Memory B cell (primary cell): ENCODE results near the gene UFM1.
A peak's percentile ranks its signal among the peaks of the same experiment; 100 is the strongest.
"Not testable (repeated sequence)": the region's sequence is repeated elsewhere in the genome, so short reads cannot be mapped to it uniquely, and the experiment has no call there.

Experiments used
- ATAC-seq: fragments of 150-1000 bp; cut with Tn5 transposase; 2 replicates; pipeline ENCODE4 v1.10.0; 2021; ENCODE audit warnings: low read depth, mild to moderate bottlenecking, moderate library complexity
- DNase-seq, 2 donors: peaks; one replicate each; pipeline ENCODE4 v3.0.0; 2022; ENCODE audit warnings: low spot score in 2 of 2
- H3K27ac Mint-ChIP-seq: one replicate; pipeline ENCODE4 v1.8.0; 2022; ENCODE audit warnings: mild to moderate bottlenecking, moderate library complexity, mixed read lengths
- H3K27me3 Mint-ChIP-seq: one replicate; pipeline ENCODE4 v1.8.0; 2022; ENCODE audit warnings: mixed read lengths
- H3K36me3 Mint-ChIP-seq: one replicate; pipeline ENCODE4 v1.8.0; 2022; ENCODE audit warnings: mild to moderate bottlenecking, mixed read lengths
- H3K4me1 Mint-ChIP-seq: one replicate; pipeline ENCODE4 v1.8.0; 2022; ENCODE audit warnings: mixed read lengths
- H3K4me3 Mint-ChIP-seq: one replicate; pipeline ENCODE4 v1.8.0; 2022; ENCODE audit warnings: mild to moderate bottlenecking, moderate library complexity, mixed read lengths
- H3K9me3 Mint-ChIP-seq: one replicate; pipeline ENCODE4 v1.8.0; 2022; ENCODE audit warnings: mixed read lengths

Gene UFM1

DNA sequence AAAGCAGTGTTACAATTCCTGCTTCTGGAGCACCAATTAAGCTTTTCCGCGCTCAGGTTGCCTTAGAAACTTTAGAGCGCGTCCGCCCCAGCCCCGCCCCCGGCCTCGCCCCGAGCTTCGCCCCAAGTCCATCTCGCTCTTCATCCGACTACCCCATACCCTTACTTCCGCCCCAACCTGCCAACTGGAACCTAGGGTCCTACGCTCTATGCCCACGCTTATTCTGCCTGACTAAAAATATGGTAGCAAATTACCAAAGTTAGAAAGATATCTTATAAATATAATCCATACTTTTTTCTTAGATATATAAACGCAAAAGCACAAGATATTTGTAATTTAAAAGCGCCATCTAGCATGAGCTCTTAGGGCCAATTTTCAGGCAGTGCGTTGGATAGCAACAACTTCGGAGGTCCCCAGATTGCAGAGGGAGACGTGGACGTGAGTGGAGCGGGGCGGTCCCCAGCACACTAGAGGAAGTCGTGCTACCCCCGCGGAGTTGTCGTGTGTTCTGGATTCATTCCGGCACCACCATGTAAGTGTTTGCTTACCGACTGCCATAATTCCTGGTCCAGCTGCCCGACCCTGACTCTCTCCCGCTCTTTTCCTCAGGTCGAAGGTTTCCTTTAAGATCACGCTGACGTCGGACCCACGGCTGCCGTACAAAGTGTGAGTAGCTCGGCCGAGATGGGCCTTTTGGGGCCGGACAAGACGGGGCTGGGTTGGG lies at the start of gene UFM1:
UFM1 (plus strand) TSS at position 462 of the 724 bp plus-strand sequence; CDS start at position 531, 69 bp downstream.
- Mint-ChIP-seq H3K36me3 (peaks cover 12% of the 10 kb centered on the region), H3K27me3 (no peaks in the 10 kb centered on the region), H3K4me3 (peak within 1 kb of the TSS; percentile 91), H3K4me1 (peaks cover 23% of the 10 kb centered on the region), H3K27ac (peak within 1 kb of the TSS; percentile 96), H3K9me3 (no peaks in the 10 kb centered on the region)
- DNase-seq: peak; percentile 77 to 86
- peak; percentile 91 for ATAC-seq

DNA sequence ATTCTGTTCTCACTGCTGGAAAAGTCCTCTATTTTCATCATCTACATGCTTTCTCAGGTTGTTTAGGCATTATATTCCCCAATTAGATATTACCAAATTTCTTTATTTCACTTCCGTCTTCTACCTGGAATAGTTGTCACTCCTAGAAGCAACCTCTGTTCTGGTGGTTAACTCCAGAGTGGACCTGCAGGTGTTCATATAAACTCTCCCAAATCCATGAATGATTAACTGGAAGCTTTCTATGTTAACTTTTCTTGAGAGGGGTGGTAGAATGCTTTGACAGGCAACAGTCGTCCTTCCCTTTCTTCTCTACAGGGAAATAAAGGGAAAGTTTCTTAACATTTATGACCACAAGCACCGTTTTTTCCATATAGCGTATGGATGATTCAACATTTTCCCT lies 48.4 kb upstream of the UFM1 start:
- ATAC-seq (no peak), DNase-seq (no peak)
- Mint-ChIP-seq H3K4me1 (no peaks in the 10 kb centered on the region), H3K27ac (no peak overlapping the region), H3K4me3 (no peak overlapping the region), H3K36me3 (no peaks in the 10 kb centered on the region), H3K27me3 (no peaks in the 10 kb centered on the region), H3K9me3 (peaks cover 3% of the 10 kb centered on the region)

- Mint-ChIP-seq H3K4me1 (no peaks in the 10 kb centered on the region), H3K4me3 (no peak overlapping the region), H3K27ac (no peak overlapping the region), H3K9me3 (peaks cover 3% of the 10 kb centered on the region), H3K36me3 (no peaks in the 10 kb centered on the region), H3K27me3 (no peaks in the 10 kb centered on the region)
- ATAC-seq (no peak), DNase-seq (no peak)
Measured at GRCh38 chr13:38303816-38304320, 45.8 kb upstream of the UFM1 start.

DNA sequence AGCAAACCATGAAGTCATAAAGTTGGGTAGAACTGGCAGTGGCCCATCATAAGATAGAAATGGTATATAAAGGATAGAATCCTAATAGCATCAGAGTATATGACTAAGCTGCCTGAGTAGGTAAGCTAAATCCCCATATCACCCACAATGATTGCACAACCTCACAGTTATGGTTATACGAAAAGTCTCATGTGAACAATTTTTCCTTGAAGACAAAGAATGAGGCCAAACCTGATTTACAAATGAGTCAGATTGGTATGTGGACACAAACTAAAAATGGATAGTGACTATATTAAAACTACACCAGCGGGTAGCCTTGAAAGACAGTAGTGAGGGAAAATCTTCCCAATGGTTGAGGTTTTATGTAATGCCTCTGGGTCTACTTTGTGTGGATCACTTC lies 40.9 kb upstream of the UFM1 start:
- Mint-ChIP-seq H3K27me3 (no peaks in the 10 kb centered on the region), H3K36me3 (no peaks in the 10 kb centered on the region), H3K4me3 (no peak overlapping the region), H3K4me1 (no peaks in the 10 kb centered on the region), H3K27ac (no peak overlapping the region), H3K9me3 (peaks cover 3% of the 10 kb centered on the region)
- no peak for ATAC-seq
- DNase-seq: no peak

DNA sequence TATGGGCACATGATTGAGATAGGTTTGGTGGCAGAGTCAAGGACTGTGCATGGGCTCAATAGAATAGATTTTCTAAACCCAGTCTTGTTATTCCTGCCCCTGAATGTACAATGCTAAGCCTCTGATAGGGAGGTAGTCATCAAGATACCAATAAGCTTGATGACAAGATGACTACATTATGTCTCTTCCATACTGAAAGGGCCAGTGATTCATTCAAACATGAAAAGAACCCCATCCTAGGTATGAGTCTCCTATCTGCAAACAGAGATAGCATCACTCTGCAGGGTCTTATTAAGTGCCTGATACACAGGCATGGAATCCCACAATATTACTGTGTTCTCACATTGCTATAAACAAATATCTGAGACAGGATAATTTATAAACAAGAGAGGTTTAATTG lies 40.3 kb upstream of the UFM1 start:
- peaks cover 3% of the 10 kb centered on the region for H3K9me3 Mint-ChIP-seq
- H3K27ac Mint-ChIP-seq: no peak overlapping the region
- H3K36me3 Mint-ChIP-seq: no peaks in the 10 kb centered on the region
- no peaks in the 10 kb centered on the region for H3K4me1 Mint-ChIP-seq
- DNase-seq (no peak), ATAC-seq (no peak)
- H3K4me3 Mint-ChIP-seq: no peak overlapping the region
- no peaks in the 10 kb centered on the region for H3K27me3 Mint-ChIP-seq

- not testable (repeated sequence) for H3K9me3 Mint-ChIP-seq, DNase-seq, H3K4me3 Mint-ChIP-seq, H3K27me3 Mint-ChIP-seq, H3K4me1 Mint-ChIP-seq, H3K27ac Mint-ChIP-seq, H3K36me3 Mint-ChIP-seq, ATAC-seq
Measured at GRCh38 chr13:38311175-38311574, 38.5 kb upstream of the UFM1 start.

DNA sequence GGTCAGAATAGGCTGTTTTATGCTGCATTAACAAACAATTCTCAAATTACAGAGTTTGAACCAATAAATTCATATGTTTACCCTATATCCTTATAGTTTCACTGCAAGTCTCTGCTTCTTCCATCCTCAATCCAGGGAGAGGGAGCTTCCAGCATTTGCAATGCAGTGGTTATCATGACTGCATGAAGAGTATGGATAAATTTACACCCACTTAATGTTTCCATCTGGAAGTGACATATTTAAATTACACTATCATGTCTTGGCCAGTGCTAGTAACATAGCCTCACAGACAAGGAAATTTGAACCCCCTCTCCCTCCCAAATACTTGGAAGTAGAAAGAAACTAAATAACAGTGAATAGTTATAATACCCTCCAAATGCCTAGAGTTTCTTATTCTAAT lies 33.5 kb upstream of the UFM1 start:
- Mint-ChIP-seq H3K4me1 (no peaks in the 10 kb centered on the region), H3K9me3 (no peaks in the 10 kb centered on the region), H3K4me3 (no peak overlapping the region), H3K36me3 (no peaks in the 10 kb centered on the region), H3K27me3 (peaks cover 2% of the 10 kb centered on the region), H3K27ac (no peak overlapping the region)
- DNase-seq (no peak), ATAC-seq (no peak)

GRCh38 chr13:38321654-38322053 lies 28.0 kb upstream of the UFM1 start:
- no peaks in the 10 kb centered on the region for H3K9me3 Mint-ChIP-seq
- peaks cover 2% of the 10 kb centered on the region for H3K27me3 Mint-ChIP-seq
- no peak overlapping the region for H3K27ac Mint-ChIP-seq
- no peak overlapping the region for H3K4me3 Mint-ChIP-seq
- no peaks in the 10 kb centered on the region for H3K36me3 Mint-ChIP-seq
- DNase-seq: no peak
- ATAC-seq: no peak
- no peaks in the 10 kb centered on the region for H3K4me1 Mint-ChIP-seq

DNA sequence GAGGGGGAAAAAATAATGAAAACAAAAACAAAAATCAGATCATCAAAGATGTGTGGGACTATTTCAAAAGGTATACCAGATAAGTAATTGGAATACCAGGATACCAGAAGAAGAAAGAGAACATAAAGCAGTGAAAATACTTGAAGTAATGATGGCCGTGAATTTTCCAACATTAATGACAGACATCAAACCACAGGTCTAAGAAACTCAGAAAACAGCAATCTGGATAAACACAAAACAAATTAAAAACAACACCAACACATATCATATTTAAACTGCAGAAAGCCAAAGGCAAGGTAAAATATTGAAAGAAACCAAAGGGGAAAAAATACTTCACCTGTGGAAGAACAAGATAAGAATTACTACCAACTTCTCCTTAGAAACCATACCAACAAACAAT lies 24.2 kb upstream of the UFM1 start:
- no peak for ATAC-seq
- no peaks in the 10 kb centered on the region for H3K9me3 Mint-ChIP-seq
- H3K4me3 Mint-ChIP-seq: no peak overlapping the region
- H3K36me3 Mint-ChIP-seq: no peaks in the 10 kb centered on the region
- no peak for DNase-seq
- no peak overlapping the region for H3K27ac Mint-ChIP-seq
- no peaks in the 10 kb centered on the region for H3K27me3 Mint-ChIP-seq
- H3K4me1 Mint-ChIP-seq: no peaks in the 10 kb centered on the region

- H3K27ac Mint-ChIP-seq: no peak overlapping the region
Measured at GRCh38 chr13:38328699-38329098, 21.0 kb upstream of the UFM1 start.

GRCh38 chr13:38334845-38335244 lies 14.8 kb upstream of the UFM1 start:
- H3K4me3 Mint-ChIP-seq: no peak overlapping the region
- no peaks in the 10 kb centered on the region for H3K9me3 Mint-ChIP-seq
- no peak for ATAC-seq
- H3K36me3 Mint-ChIP-seq: no peaks in the 10 kb centered on the region
- H3K27me3 Mint-ChIP-seq: no peaks in the 10 kb centered on the region
- H3K27ac Mint-ChIP-seq: no peak overlapping the region
- H3K4me1 Mint-ChIP-seq: no peaks in the 10 kb centered on the region
- DNase-seq: no peak

More at GRCh38 chr13:38328699-38329098, 21.0 kb upstream of the UFM1 start:
- H3K9me3 Mint-ChIP-seq: no peaks in the 10 kb centered on the region
- H3K4me3 Mint-ChIP-seq: no peak overlapping the region
- no peaks in the 10 kb centered on the region for H3K4me1 Mint-ChIP-seq
- H3K27me3 Mint-ChIP-seq: no peaks in the 10 kb centered on the region
- ATAC-seq: no peak
- H3K36me3 Mint-ChIP-seq: no peaks in the 10 kb centered on the region
- DNase-seq: no peak

DNA sequence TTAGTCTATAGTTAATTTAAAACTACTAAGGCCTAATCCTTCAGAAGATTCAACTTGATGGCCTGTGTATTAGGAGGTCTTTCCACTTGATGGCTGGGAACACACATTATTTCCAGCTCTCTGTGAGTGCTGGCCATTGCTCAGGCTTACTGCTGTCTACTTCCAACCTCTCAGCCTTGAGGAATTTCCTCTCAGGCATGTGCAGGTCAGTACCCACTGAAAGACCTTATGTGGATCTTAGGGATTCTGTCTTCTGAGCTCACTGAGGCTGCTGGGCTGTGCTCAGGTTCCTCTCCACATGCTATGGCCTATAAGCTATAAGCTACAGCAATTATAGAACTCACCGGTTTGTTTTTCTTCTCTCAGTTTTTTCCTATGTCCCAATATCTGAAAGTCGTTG lies 11.6 kb upstream of the UFM1 start:
- ATAC-seq (no peak), DNase-seq (no peak)
- Mint-ChIP-seq H3K36me3 (no peaks in the 10 kb centered on the region), H3K27ac (no peak overlapping the region), H3K4me3 (no peak overlapping the region), H3K27me3 (no peaks in the 10 kb centered on the region), H3K4me1 (no peaks in the 10 kb centered on the region), H3K9me3 (no peaks in the 10 kb centered on the region)

- no peak for DNase-seq
- no peaks in the 10 kb centered on the region for H3K36me3 Mint-ChIP-seq
- no peak overlapping the region for H3K4me3 Mint-ChIP-seq
- no peaks in the 10 kb centered on the region for H3K27me3 Mint-ChIP-seq
- H3K27ac Mint-ChIP-seq: no peak overlapping the region
- ATAC-seq: no peak
- no peaks in the 10 kb centered on the region for H3K9me3 Mint-ChIP-seq
- no peaks in the 10 kb centered on the region for H3K4me1 Mint-ChIP-seq
Measured at GRCh38 chr13:38340624-38341023, 9.0 kb upstream of the UFM1 start.

DNA sequence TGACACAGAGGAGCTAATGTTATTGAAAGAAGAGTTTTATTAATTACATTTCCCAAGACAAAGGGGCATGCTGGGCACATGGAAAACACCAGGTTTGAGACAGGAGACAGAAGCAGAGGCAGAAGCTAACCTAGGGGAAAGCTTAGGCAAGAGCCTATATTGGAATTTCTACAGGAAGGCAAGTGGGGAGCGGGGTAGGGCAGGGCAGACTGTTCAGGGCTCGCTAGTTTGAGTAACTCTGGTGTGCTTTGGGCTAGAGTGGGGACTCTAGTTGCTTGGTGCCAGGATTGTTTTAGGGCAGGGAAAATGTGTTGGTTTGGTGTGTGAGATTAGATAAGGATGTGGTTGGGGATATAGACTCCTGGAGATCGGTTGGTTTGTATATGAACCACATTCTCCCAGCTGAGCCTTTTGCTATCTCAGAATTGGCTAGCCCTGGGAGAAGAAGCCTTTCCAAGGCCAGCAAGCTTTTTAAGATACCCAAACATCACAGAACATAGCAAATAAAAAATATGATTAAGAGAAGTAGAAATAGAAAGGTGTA lies 8.4 kb upstream of the UFM1 start:
- H3K4me1 Mint-ChIP-seq: no peaks in the 10 kb centered on the region
- H3K27ac Mint-ChIP-seq: no peak overlapping the region
- H3K4me3 Mint-ChIP-seq: no peak overlapping the region

DNA sequence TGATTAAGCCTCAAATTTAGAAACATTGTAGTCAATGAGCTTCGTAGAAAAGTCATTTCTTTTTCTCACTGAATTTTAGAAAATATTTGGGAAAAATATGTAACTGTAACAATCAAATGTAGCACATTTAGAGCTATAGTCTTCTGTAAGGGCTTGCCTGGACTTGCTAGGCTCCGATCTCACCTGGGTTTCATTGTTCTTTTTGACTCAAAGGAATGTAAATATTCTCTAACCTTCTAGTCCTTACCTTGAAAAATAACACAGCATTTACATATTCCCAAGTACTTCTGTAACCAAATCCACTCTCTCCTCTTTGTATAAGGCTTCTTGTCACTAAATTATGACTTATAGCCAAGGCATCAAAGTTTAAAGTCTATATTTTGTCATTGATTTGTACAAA lies 2.9 kb upstream of the UFM1 start:
- no peak overlapping the region for H3K27ac Mint-ChIP-seq
- peaks cover 8% of the 10 kb centered on the region for H3K36me3 Mint-ChIP-seq
- H3K27me3 Mint-ChIP-seq: no peaks in the 10 kb centered on the region
- no peak overlapping the region for H3K4me3 Mint-ChIP-seq
- H3K4me1 Mint-ChIP-seq: peaks cover 23% of the 10 kb centered on the region
- no peak for DNase-seq
- H3K9me3 Mint-ChIP-seq: no peaks in the 10 kb centered on the region
- ATAC-seq: no peak

More for the DNA sequence above, 8.4 kb upstream of the UFM1 start:
- Mint-ChIP-seq H3K36me3 (no peaks in the 10 kb centered on the region), H3K9me3 (no peaks in the 10 kb centered on the region), H3K27me3 (no peaks in the 10 kb centered on the region)
- ATAC-seq (no peak), DNase-seq (no peak)
